SK-N-SH (cell line): Measurements from ENCODE around the gene TOM1L1. TPM values are rescaled to one million over a fixed set of nuclear protein-coding genes. Genes with fewer than 3 reads are reported as not detected.

Experiments used
- CTCF ChIA-PET: fragments of 300-600, 350-600 bp; formaldehyde crosslinking; extraction: SDS; loops from one replicate; lab custom pipeline; 2021; lab: Yijun Ruan, JAX
- POLR2A ChIA-PET: fragments of 350-600 bp; sonication (Branson Sonifier 250); formaldehyde crosslinking; extraction: SDS; loops from one replicate; lab custom pipeline; 2020; ENCODE audit warnings: antibody characterized with exemption, inconsistent platforms; lab: Yijun Ruan, JAX
- DNase-seq: peaks from one replicate; pipeline ENCODE4 v3.0.0; 2012
- H2AFZ ChIP-seq: fragments of 200-600 bp; sonication (generic); 2 replicates; pipeline ENCODE4 v1.8.1; 2016; ENCODE audit warnings: antibody characterized with exemption, mild to moderate bottlenecking, low read depth
- H3F3A ChIP-seq: fragments of 200-600 bp; sonication (generic); replicated peaks from 2 replicates; pipeline ENCODE3; 2016; ENCODE audit warnings: antibody characterized with exemption, mild to moderate bottlenecking; ENCODE audit not compliant: insufficient read depth
- H3K27ac ChIP-seq, 2 experiments: fragments of 200-500 bp in 1 of 2; fragments of 200-600 bp in 1 of 2; sonication (Bioruptor generic) in 1 of 2; sonication (generic), shearing (Covaris generic) in 1 of 2; 2 replicates each; pipeline versions ENCODE4 v1.5.1 to v1.6.1; 2014 to 2016; ENCODE audit warnings: low read depth in 2 of 2, inconsistent platforms in 1 of 2, low read length in 1 of 2, mild to moderate bottlenecking in 1 of 2, mixed read lengths in 1 of 2
- H3K27me3 ChIP-seq: fragments of 200-600 bp; sonication (generic), shearing (Covaris generic); 2 replicates; pipeline ENCODE4 v1.6.1; 2016; ENCODE audit warnings: mixed run types; ENCODE audit not compliant: insufficient read depth
- H3K36me3 ChIP-seq, 2 experiments: fragments of 200-500 bp in 1 of 2; fragments of 200-600 bp in 1 of 2; sonication (Bioruptor generic) in 1 of 2; sonication (generic) in 1 of 2; replicated peaks in 1 of 2; 2 replicates each; pipeline versions ENCODE3 to v1.5.1; 2014 to 2016; ENCODE audit warnings: low read length in 1 of 2, mild to moderate bottlenecking in 1 of 2; ENCODE audit not compliant: insufficient read depth in 2 of 2, control insufficient read depth in 1 of 2
- H3K4me1 ChIP-seq, 2 experiments: fragments of 200-500 bp in 1 of 2; fragments of 200-600 bp in 1 of 2; sonication (Bioruptor generic) in 1 of 2; sonication (generic), shearing (Covaris generic) in 1 of 2; 2 replicates each; pipeline versions ENCODE4 v1.5.1 to v1.6.1; 2014 to 2016; ENCODE audit warnings: low read depth in 1 of 2, low read length in 1 of 2, mixed run types in 1 of 2; ENCODE audit not compliant: insufficient read depth in 2 of 2, control insufficient read depth in 1 of 2
- H3K4me2 ChIP-seq: fragments of 200-600 bp; sonication (generic), shearing (Covaris generic); 2 replicates; pipeline ENCODE4 v1.6.1; 2017; ENCODE audit warnings: mixed run types
- H3K4me3 ChIP-seq, 2 experiments: fragments of 200-500 bp in 1 of 2; fragments of 200-600 bp in 1 of 2; sonication (Bioruptor generic) in 1 of 2; sonication (generic), shearing (Covaris generic) in 1 of 2; 2 replicates each; pipeline versions ENCODE4 v1.5.1 to v1.8.1; 2014 to 2016; ENCODE audit warnings: low read depth in 2 of 2, inconsistent platforms in 1 of 2, low read length in 1 of 2, mild to moderate bottlenecking in 1 of 2, mixed read lengths in 1 of 2, moderate library complexity in 1 of 2
- H3K79me2 ChIP-seq: fragments of 200-600 bp; sonication (generic); 2 replicates; pipeline ENCODE4 v1.8.1; 2017; ENCODE audit warnings: mild to moderate bottlenecking; ENCODE audit not compliant: insufficient read depth
- H3K9ac ChIP-seq: fragments of 200-600 bp; sonication (generic); 2 replicates; pipeline ENCODE4 v1.6.1; 2017; ENCODE audit warnings: mixed run types
- H3K9me2 ChIP-seq: fragments of 200-600 bp; sonication (generic); 2 replicates; pipeline ENCODE4 v1.6.1; 2017; ENCODE audit warnings: mixed run types
- H3K9me3 ChIP-seq: fragments of 200-600 bp; sonication (generic); 2 replicates; pipeline ENCODE4 v1.6.1; 2017; ENCODE audit warnings: mixed run types, mild to moderate bottlenecking, moderate library complexity
- H4K20me1 ChIP-seq: fragments of 200-600 bp; sonication (generic); 2 replicates; pipeline ENCODE4 v1.6.1; 2017; ENCODE audit warnings: mild to moderate bottlenecking, mixed run types; ENCODE audit not compliant: insufficient read depth
- CTCF ChIP-seq: fragments of 200-600 bp; sonication (generic); IDR thresholded peaks from 2 replicates; pipeline ENCODE4 v1.6.1; 2017; ENCODE audit warnings: antibody characterized with exemption, mild to moderate bottlenecking, moderate library complexity
- ELF1 ChIP-seq: IDR thresholded peaks from 2 replicates; pipeline ENCODE4 v1.4.0; 2012
- EP300 ChIP-seq, 2 experiments: IDR thresholded peaks; 2 replicates each; pipeline versions ENCODE4 v1.4.0 to v1.6.1; 2012; ENCODE audit warnings: borderline replicate concordance in 1 of 2, low read depth in 1 of 2, low read length in 1 of 2
- FOSL2 ChIP-seq: IDR thresholded peaks from 2 replicates; pipeline ENCODE4 v1.4.0; 2012; ENCODE audit warnings: low read depth, mild to moderate bottlenecking, moderate library complexity, borderline replicate concordance
- FOXJ3 ChIP-seq: sonication (generic); formaldehyde crosslinking; IDR thresholded peaks from 2 replicates; pipeline ENCODE4 v1.5.1; 2020; ENCODE audit warnings: mild to moderate bottlenecking, missing genetic modification reagents
- GABPA ChIP-seq: IDR thresholded peaks from 2 replicates; pipeline ENCODE4 v1.4.0; 2012; ENCODE audit warnings: low read depth, mild to moderate bottlenecking
- GATA2 ChIP-seq: sonication (generic); formaldehyde crosslinking; IDR thresholded peaks from 2 replicates; pipeline ENCODE4 v1.5.0; 2020; ENCODE audit warnings: mild to moderate bottlenecking, missing genetic modification reagents
- JUND ChIP-seq: IDR thresholded peaks from 2 replicates; pipeline ENCODE4 v1.4.0; 2012
- MEF2A ChIP-seq: IDR thresholded peaks from 2 replicates; pipeline ENCODE4 v1.4.0; 2012; ENCODE audit warnings: low read depth, borderline replicate concordance
- NFIC ChIP-seq: IDR thresholded peaks from 2 replicates; pipeline ENCODE4 v1.4.0; 2012; ENCODE audit warnings: borderline replicate concordance
- RAD21 ChIP-seq: IDR thresholded peaks from 2 replicates; pipeline ENCODE4 v1.6.1; 2012; ENCODE audit warnings: mild to moderate bottlenecking, low read length
- RXRA ChIP-seq: IDR thresholded peaks from 2 replicates; pipeline ENCODE4 v1.4.0; 2012; ENCODE audit warnings: low read depth, mild to moderate bottlenecking, borderline replicate concordance
- SIN3A ChIP-seq: IDR thresholded peaks from 2 replicates; pipeline ENCODE4 v1.6.1; 2012; ENCODE audit warnings: low read depth, mild to moderate bottlenecking, low read length, moderate library complexity, borderline replicate concordance
- SMC3 ChIP-seq: IDR thresholded peaks from 2 replicates; pipeline ENCODE4 v1.6.1; 2012; ENCODE audit warnings: low read depth, low read length, improper control_type of control experiment
- TCF12 ChIP-seq: IDR thresholded peaks from 2 replicates; pipeline ENCODE4 v1.4.0; 2012
- USF1 ChIP-seq: IDR thresholded peaks from 2 replicates; pipeline ENCODE4 v1.4.0; 2012; ENCODE audit warnings: low read depth, borderline replicate concordance
- YY1 ChIP-seq: IDR thresholded peaks from 2 replicates; pipeline ENCODE4 v1.4.0; 2012; ENCODE audit warnings: low read depth, mild to moderate bottlenecking
- WGBS: methylation state at CpG from one replicate; pipeline ENCODE4 v1.1.6; 2017; ENCODE audit warnings: low lambda C conversion rate; 5-methylcytosine and 5-hydroxymethylcytosine counted together
- polyA plus RNA-seq, 3 experiments: library from polyadenylated mRNA; depleted of rRNA; stranded (reverse); fragments of >200 nt; gene quantifications; 2 replicates each; pipeline ENCODE4 v1.2.3, GENCODE V29; 2012
- TF ChIP-seq, protein P1 (sequence below): IDR thresholded peaks from 2 replicates; pipeline ENCODE4 v1.6.1; 2012; ENCODE audit warnings: mild to moderate bottlenecking, low read depth, low read length, moderate library complexity
- TF ChIP-seq, protein P2 (sequence below): IDR thresholded peaks from 2 replicates; pipeline ENCODE4; 2012
- TF ChIP-seq, protein P3 (sequence below): IDR thresholded peaks from 2 replicates; pipeline ENCODE4 v1.4.0; 2012; ENCODE audit warnings: low read depth

Gene TOM1L1
- polyA plus RNA-seq, 1 of the 3 experiments (the other 2 are of a cell fraction): 46.5 TPM

- 74% methylated on average over 4 of the region's 4 CpGs for WGBS
- H3K9ac ChIP-seq: no peak overlapping the region
- no peak overlapping the region for H2AFZ ChIP-seq
- no peaks in the 10 kb centered on the region for H4K20me1 ChIP-seq
- H3K4me1 ChIP-seq: no peaks in the 10 kb centered on the region
- H3K4me2 ChIP-seq: no peak overlapping the region
- no peaks in the 10 kb centered on the region for H3K79me2 ChIP-seq
- no peak for DNase-seq
- no peak overlapping the region for H3K4me3 ChIP-seq
- TF ChIP-seq NFIC (no peak), MEF2A (no peak), ELF1 (no peak), SIN3A (no peak), SMC3 (no peak), JUND (no peak), RXRA (no peak), CTCF (no peak), GABPA (no peak), FOXJ3 (no peak), RAD21 (no peak), YY1 (no peak), GATA2 (no peak), FOSL2 (no peak), EP300 (IDR thresholded peaks at IDR 0.05; ENCODE audit: borderline replicate concordance in 1 of 2, low read depth in 1 of 2, low read length in 1 of 2) (no peak), USF1 (no peak), TCF12 (no peak)
- TF ChIP-seq, protein P1, sequence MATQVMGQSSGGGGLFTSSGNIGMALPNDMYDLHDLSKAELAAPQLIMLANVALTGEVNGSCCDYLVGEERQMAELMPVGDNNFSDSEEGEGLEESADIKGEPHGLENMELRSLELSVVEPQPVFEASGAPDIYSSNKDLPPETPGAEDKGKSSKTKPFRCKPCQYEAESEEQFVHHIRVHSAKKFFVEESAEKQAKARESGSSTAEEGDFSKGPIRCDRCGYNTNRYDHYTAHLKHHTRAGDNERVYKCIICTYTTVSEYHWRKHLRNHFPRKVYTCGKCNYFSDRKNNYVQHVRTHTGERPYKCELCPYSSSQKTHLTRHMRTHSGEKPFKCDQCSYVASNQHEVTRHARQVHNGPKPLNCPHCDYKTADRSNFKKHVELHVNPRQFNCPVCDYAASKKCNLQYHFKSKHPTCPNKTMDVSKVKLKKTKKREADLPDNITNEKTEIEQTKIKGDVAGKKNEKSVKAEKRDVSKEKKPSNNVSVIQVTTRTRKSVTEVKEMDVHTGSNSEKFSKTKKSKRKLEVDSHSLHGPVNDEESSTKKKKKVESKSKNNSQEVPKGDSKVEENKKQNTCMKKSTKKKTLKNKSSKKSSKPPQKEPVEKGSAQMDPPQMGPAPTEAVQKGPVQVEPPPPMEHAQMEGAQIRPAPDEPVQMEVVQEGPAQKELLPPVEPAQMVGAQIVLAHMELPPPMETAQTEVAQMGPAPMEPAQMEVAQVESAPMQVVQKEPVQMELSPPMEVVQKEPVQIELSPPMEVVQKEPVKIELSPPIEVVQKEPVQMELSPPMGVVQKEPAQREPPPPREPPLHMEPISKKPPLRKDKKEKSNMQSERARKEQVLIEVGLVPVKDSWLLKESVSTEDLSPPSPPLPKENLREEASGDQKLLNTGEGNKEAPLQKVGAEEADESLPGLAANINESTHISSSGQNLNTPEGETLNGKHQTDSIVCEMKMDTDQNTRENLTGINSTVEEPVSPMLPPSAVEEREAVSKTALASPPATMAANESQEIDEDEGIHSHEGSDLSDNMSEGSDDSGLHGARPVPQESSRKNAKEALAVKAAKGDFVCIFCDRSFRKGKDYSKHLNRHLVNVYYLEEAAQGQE: no peak
- TF ChIP-seq, protein P2, sequence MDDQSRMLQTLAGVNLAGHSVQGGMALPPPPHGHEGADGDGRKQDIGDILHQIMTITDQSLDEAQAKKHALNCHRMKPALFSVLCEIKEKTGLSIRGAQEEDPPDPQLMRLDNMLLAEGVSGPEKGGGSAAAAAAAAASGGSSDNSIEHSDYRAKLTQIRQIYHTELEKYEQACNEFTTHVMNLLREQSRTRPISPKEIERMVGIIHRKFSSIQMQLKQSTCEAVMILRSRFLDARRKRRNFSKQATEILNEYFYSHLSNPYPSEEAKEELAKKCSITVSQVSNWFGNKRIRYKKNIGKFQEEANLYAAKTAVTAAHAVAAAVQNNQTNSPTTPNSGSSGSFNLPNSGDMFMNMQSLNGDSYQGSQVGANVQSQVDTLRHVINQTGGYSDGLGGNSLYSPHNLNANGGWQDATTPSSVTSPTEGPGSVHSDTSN: no peak
- TF ChIP-seq, protein P3, sequence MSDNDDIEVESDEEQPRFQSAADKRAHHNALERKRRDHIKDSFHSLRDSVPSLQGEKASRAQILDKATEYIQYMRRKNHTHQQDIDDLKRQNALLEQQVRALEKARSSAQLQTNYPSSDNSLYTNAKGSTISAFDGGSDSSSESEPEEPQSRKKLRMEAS: no peak
- CTCF ChIA-PET: interaction anchor here (0.7 to 1.8 kb wide), 3 partner anchors 12 to 39 kb away, joined by 3 to 4 read pairs (median 3); no protein-coding TSS in a partner anchor
- no peaks in the 10 kb centered on the region for H3K9me2 ChIP-seq
- peaks cover 52 to 80% of the 10 kb centered on the region in 2 experiments for H3K36me3 ChIP-seq
- H3K9me3 ChIP-seq: no peaks in the 10 kb centered on the region; the same call in 1 of the 2 replicates
- H3F3A ChIP-seq: peaks cover 5% of the 10 kb centered on the region
- POLR2A ChIA-PET: no interaction called here
- H3K27me3 ChIP-seq: no peaks in the 10 kb centered on the region
- H3K27ac ChIP-seq: no peak overlapping the region
These were observed 50.6 kb downstream of the TOM1L1 start for GRCh38 chr17:54951286-54951685.
